ENCODE measurements around the gene SPANXN3.

SPANXN3 gene

GRCh38 chrX:143462696-143463095 lies 54.6 kb downstream of the SPANXN3 start:
- TF ChIP-seq CTCF (IDR thresholded peaks at IDR 0.05; ENCODE audit: low read depth, low read length, missing control alignments): no peak
- DNase-seq (ENCODE audit: low read depth): no peak
- in situ Hi-C loops (cut with HindIII; ENCODE audit: low sequenced_read_pairs): no loop called here

GRCh38 chrX:143461606-143462005 lies 55.7 kb downstream of the SPANXN3 start:
- H3K4me3 ChIP-seq (ENCODE audit: low read depth, low read length): no peak overlapping the region
- in situ Hi-C loops (cut with HindIII; ENCODE audit: low sequenced_read_pairs): no loop called here
- DNase-seq (ENCODE audit: low read depth): no peak
- no peak for TF ChIP-seq CTCF (IDR thresholded peaks at IDR 0.05; ENCODE audit: low read depth, low read length, missing control alignments)

More at GRCh38 chrX:143462696-143463095, 54.6 kb downstream of the SPANXN3 start:
- no peak overlapping the region for H3K4me3 ChIP-seq (ENCODE audit: low read depth, low read length)

Data from astrocyte of the cerebellum (primary cell).